GM18511 (cell line): Measurements from ENCODE around the gene ZNF521.

Experiments used
- ATAC-seq: cut with Tn5 transposase; IDR thresholded peaks from one replicate; pipeline ENCODE4 v1.9.1; 2021; ENCODE audit warnings: mild to moderate bottlenecking, moderate library complexity; ENCODE audit not compliant: unreplicated experiment

The ZNF521 gene

DNA sequence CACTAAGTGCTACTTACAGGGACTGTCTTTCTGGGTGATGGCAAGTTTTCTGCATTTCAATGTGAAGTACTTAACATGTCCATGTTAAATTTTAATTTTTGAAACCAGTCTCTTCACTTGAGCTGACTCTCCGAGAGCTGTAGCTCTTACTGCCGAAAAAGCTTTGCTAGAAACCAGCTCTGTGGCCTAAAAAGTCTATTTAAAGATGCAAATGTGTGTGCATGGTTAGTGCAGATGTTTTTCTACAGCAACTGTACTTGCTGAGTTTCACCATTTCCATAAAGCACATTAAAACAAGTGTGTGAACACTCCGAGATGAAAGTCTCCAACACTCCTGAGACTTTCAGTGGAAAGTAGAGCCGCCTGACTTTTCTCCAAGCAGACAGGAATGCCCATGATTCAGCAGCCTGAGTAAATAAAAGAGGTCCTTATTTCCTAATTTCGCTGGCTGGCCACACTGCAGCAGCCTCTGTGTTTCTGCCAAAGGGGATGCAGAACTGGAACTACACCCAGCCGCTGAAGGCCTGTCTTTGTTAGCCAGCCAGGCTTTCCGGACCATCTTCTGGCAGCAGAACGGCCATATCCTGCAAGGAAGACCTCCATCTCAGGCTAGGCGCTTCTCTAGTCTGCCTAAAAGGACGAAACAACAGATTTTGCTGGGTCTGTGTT, 121.2 kb downstream of the ZNF521 start:
- no peak for ATAC-seq

DNA sequence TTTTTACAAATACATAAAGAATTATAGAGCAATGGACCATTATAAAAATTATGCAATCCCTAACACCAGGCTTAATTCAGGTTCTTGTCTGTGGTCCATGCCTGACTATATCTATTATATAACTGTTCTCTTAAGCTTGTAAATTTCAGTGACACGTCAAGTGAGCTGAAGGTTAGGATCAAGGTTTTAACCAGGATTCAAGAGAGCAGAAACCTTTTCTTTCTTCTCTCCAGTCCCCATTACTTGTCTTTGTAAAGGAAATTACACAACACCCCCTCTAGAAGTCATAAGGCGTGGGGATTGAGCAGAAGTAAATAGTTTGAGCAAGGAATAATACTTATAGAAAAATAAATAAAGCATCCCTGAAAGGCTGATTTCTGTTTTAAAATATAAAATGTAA, 122.0 kb downstream of the ZNF521 start:
- no peak for ATAC-seq

DNA sequence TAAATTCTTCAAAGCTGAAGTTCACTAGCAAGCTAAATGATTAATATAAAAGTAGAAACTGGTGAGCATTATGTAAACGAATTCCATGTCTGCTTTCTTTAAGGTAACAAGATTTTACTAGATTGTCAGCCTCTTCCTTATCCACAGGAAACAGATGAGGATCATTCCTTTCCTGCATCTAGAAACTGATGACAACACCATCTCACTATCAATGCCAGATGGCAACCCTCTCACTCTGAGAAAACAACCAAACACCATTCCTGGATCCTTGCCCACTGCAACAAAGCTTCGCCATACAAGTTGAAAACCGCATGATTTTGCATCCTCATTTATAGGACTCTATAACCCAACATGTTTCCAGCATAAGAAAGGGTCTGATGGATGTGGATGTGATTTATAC, 122.9 kb downstream of the ZNF521 start:
- no peak for ATAC-seq

DNA sequence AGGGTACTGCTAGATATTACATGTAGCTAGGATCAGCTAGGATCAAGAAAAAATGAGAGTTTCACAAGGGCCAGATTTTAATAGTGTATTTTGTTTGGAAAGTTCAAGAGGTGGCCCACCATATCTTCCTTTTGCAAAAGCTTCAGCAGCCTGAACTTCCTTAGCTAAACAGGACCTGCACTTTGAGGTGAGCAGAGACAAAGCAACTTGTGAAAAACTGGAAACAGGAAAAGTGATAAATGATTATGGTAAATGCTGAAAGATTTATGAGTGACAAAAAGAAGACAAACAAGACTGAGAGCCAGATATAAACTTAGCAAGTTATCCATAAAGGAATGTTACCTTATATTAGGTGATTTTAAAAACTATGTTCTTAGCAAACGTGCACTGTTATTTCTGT, 123.6 kb downstream of the ZNF521 start:
- ATAC-seq, result no peak

DNA sequence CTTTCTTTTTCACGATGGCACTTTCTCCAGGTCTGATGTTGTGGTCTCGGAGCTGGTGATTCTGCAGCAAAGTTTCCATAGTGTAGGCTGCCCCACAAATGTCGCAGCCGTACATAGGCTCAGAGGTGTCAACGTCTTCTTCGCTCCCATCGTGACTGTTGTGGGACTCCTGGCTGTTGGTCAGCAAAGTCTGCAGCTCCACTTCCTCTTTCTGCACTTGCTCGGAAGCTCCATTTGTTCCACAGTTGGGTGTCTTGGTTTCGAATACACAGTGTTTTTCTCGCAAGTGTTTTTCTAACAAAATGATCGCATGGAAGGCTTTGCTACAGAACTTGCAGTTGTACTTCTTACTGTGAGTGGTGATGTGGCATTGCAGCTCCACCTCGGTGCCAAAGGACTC, 126.8 kb downstream of the ZNF521 start:
- no peak for ATAC-seq

DNA sequence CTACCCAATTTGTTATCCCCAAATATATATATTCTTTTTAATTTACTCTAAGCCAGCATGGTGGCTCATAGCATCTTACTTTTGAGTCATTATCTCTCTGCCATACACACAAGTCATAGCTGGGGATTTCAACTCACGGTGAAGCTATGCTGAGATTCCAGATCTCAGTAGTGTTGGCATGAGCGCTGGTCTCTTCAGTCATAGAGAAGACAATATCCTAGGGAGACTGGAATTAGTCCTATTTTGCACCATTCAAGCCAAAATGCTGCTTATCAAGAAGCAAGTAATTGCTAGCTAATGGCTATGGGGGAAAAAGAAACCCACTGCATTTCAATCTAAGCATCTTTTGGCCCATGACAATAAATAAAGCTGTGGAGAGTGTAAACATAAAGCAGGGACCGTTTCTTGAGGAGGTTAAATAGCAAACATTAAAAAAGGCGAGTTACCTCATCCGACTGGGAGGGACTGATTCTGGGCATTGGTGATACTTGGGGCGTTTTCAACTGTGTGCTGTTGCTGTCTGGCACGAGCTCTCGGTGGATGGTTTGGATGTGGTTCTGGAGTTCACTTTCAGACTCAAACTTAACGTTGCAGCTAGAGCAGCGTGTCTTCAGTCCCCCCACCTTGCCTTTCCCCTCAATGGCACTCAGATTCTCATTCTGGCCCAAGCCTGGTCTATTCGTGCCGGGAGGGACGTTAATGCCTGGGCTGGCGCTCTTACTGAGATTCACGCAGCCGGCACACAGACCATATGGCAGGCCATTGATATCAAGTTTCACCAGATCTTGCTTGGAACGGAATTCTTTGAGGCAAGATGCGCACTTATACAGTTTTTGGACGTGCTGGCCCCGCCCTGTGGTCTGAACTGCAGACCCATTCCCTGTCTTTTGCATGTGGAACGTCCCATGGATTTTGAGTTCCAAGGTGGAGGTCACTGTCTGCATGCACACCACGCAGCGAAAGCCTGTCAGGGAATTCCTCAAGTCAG, 127.8 kb downstream of the ZNF521 start:
- no peak for ATAC-seq

DNA sequence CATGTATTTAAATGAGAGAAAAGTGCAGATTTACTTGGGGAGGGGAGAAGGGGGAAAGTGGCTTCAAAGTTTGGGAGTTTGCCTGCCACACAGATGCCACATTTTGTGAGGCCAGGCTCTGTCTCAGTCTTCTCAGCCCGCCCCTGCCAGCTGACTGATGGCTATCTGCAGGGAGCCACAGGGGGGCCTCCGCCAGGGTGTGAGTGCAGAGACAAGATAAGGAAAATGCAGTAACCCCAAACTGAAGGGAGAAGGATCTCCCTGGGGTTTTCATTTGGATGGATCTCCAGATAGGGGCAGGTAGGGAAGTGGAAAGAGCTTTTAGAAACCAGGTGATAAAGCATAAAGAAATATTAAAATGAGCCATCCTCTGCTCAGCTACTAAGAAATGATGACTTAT, 128.8 kb downstream of the ZNF521 start:
- no peak for ATAC-seq

DNA sequence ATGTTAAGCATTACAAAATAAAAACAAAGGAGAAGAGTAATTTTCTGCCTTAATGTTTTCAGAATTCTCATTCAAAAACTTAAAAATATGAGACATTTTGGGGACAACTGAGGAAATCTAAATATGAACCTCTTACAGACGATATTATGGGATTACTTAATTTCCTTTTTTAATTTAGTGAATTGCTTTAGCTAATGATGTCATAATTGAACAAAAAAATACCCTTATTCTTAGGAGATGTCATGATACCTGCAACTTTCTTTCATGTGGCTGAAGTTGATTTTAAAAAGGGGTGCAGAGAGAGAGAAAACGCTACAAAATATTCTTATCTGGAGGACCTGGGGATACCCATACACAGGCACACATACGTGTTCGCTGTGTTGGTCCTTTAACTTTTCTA, 129.3 kb downstream of the ZNF521 start:
- ATAC-seq, result no peak

DNA sequence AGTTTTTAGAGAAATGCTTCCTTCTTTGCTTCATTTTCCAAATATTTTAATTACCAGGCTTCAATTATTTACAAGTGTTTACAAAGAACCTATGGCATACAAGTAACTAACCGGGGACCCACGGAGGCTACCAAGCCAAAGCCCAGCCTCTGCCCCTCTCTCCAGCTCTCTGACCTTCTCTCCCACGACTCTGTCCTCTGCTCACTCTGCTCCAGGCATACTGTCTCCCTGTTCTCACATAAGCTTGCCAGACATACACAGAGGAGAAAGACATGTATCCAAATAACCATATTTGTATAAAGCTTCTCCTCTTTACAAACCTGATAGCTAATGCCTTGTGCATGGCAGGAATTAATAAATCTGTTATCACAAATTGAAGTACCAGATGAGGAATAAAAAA, 141.3 kb downstream of the ZNF521 start:
- ATAC-seq, result no peak

DNA sequence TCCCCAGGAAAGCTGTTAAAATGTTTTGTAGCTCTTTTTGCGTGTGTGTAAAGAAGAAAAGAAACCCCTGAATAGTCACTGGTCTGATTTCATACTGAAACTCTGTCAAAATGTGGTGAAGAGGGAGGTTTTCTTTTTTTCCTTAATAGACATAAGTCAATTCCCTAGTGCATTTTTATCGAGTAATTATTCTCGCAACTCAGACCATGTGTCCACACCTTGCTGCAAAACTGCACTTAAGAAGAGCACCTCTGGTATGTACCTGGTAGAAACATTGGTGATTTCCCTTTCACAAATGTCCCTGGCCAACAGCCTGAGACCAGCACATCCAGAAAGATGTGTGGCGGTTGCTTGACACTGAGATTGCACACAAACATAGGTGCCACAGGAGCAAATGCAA, 159.9 kb downstream of the ZNF521 start:
- no peak for ATAC-seq

DNA sequence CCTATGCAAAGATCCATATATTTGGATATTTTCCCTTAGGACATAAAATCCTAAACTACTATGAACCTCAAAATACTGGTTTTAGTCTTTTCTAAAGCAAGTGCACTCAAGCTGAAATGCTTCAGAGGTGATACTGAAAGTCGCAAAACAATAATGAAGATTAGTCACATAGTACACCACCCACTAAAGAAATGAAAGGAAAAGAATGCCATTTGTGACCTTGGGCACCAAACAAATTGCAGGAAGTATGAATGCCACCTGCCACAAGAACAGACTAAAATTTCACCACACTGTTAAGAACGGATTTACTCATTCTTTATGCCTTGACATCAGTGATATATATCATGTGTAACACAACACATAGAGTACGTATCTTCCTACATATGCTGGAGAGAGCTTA, 161.5 kb downstream of the ZNF521 start:
- ATAC-seq, result peak; percentile 67

DNA sequence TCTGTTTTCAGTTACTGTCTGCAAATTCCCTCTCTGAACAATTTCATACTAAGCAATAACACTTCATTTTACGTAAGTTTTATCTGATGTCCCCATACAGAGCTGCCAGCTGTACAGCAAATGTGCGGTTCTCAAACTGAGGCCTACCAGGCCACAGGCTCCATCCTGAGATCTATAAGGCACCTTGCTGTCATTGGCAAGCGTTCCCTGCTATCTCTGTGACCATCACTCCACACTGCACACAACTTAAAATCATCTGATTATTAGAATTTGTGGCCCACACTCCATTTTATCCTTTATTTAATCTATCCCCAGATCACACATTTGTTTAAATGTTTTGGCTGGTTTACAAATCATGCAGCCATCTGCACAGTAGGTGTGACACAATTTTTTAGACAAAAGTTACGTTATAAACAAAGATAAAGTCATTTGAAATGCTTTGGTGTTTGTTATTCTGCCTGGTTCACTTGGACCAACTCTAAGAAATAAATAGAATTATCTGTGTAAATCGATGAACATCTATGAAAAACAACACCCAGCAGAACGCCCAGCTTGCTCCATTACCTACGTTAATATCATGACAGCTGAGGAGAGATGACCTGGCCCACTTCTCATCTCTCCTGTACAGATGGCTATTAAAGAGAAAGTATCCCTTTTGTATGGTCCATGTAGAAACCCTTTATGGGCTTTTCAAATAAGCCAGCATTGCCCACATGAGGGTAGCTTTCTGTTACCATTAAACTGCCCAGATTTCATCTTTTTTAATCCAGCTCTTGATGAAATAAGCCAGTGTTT, 162.4 kb downstream of the ZNF521 start:
- no peak for ATAC-seq

DNA sequence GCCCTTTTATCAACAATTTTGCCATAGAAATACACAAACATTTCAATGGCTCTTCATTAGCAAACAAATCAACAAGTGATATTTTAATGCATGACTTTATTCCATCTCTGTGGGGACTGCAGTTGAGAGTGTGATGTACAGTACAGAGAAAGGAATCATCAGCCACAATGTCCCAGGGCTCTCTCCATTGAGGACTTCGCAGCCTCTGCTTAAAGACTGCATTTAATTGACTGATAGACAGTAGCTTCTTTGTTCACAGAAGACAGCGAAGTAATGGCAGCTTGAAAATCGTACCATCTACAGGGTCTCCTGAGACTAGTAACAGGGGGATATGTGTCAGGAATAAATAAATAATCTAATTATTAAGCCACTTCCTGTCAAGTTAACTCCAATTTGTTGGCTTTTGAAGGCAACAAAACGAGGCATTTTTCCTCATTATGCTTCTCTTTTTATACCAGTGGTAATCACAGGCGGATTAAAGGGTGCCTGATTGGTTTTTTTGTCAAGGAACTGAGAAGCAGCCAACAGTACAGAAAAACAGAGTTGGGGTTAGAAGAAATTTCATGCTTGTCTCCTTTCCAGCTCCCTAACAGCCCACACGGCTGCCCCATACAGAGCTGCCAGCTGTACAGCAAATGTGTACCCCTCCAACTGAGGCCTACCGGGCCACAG, 164.3 kb downstream of the ZNF521 start:
- no peak for ATAC-seq

DNA sequence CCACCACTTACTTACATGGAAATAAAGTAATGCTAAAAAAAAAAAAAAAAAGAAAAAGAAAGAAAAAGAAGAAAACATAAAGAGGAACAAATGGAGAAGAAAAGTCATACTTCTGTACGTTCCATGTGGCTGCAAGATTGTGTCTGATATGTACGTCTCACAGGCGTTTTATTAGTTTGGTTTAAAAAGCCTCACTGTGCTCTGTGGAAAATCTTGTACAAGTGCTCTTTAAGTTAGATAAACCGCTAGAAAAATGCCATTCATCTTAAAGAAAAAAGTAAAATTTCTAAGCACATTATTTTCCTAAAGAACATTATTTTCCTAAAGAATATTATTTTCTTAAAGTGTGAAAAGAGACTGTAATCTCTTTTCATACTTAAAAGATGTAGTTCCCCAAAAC, 165.1 kb downstream of the ZNF521 start:
- ATAC-seq, result no peak

DNA sequence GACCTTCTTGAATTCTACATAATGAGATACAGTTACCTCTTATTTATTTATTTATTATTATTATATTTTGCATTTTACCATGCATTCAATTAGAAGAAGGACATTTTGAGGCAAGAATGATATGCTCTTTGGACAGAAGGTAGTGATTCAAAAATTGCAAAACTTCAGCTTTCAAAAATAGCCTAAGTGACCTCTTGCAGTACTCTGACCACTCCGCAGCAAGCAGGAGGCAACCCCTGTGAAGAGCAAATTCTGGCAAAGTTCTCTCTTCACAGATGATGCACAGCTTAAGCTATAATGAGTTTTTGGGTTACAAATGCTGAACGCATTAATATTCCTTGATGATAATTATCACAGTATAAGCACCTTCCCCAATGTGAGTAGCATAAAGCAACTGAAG, 170.0 kb downstream of the ZNF521 start:
- no peak for ATAC-seq

DNA sequence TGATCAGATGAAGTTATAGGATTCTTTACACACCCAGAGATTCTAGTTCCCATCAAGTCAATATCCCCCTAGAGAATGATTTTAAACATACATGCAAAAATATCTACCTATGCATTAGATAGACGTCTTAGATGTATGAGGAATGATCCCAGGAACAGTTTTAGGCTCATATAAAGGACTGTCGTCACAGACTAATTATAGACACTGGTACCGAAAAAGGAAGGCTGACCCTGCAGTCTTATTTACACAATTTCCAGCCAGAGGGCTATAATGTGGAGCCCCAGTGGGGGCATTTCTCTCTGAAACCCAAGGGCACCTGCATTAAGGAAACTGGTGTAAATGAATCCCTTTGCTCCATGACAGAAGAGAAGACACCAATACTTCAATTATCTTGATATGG, 170.4 kb downstream of the ZNF521 start:
- no peak for ATAC-seq

DNA sequence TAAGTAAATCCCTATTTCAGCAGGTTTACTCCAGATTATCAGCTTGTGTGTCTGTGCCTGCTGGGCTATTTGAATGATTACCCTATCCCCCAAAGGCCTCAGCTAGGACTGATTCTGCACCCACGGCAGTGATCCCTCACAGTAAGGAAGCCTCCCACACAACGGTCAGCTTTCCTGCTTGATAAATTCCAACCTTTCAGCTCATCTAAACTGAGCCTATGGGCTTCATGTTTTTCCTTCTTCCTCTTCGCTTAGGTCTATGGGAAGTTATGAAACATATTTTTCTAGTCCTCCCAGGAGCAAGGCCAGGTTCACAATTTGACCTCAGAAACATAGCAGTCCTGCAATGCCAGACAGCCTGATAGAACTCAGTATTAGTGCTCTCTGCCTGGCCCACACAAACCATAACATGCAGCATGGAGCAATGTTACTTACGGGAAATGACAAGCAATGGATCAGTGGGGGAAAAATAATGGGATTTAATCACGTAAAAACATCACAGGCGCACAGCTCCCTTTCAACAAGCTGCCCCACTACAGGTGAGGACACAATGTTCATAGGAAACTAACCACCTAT, 170.9 kb downstream of the ZNF521 start:
- no peak for ATAC-seq

DNA sequence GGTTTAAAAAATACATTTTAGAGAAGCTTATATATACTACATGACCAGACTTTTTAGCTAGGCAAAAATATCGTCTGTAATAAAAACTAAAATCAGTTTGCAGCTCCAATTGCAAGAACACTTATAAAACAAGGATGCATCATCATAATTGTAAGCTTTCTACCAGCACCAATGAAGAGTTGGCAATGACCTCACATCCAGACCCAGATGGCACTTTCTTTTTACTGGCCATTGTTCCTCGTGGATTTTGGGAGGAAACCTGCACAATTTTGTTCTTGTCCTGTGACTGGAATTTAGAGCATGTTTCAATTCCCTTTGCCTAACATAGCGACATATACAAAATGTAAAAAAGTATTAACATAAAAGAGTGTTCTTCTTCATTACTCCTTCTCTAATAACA, 174.3 kb downstream of the ZNF521 start:
- ATAC-seq, result no peak

DNA sequence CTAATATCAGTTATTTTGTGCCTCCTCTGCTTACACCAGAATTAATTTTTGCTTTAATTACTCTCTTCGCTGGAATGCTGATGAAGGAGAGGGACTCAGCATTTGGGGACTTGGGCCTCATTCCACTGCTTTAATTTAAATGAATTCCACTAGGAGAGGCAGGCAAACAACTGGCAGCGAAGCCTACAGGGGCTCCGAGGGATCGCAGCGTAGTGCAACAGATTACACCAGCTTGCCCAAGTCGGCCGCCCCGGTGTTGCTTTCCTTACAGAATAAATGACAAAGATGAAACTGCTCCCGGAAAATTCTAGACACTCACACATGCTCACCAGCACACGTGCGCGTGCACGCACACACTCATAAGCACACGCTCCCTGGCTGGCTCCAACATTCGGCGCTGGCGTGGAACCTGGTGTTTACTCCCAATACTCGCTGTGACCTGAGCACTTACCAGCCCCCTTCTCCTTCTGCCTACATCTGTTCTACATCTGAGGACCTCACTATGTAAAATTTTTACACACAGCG, 175.4 kb downstream of the ZNF521 start:
- ATAC-seq, result no peak
